DMS53 treated with DMSO at 0.1 percent for 48 hours (cell line): ENCODE data around the gene UBLCP1.
A peak's percentile ranks its signal among the peaks of the same experiment; 100 is the strongest.
"Not testable (repeated sequence)": the region's sequence is repeated elsewhere in the genome, so short reads cannot be mapped to it uniquely, and the experiment has no call there.

Experiments used
- DNase-seq: peaks from one replicate; lab custom pipeline; 2025; ENCODE audit not compliant: unreplicated experiment; lab: John Stamatoyannopoulos, UW

UBLCP1 gene

GRCh38 chr5:159249158-159249557 is 13.9 kb upstream of the UBLCP1 start:
- DNase-seq = no peak

GRCh38 chr5:159252195-159252594 is 10.9 kb upstream of the UBLCP1 start:
- no peak for DNase-seq

- DNase-seq = no peak
Observed at GRCh38 chr5:159257007-159257406, 6.1 kb upstream of the UBLCP1 start.

GRCh38 chr5:159257629-159258283 is 5.3 kb upstream of the UBLCP1 start:
- no peak for DNase-seq

DNA sequence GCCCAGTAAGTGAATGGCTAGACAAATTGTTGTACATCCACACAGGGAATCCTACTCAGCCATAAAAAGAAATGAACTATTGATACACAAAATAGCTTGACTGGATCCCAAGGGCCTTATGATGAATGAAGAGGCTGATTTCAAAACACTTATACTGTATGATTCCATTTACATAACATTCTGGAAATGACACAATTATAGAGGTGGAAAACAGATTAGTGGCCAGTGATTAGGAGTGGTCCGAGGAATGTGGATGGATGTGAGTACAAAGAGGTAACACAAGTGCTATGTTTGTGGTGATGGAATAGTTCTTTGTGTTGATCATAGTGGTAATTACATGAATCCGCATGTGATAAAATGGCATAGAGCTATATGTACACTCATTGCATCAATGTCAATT is 4.7 kb upstream of the UBLCP1 start:
- no peak for DNase-seq

DNA sequence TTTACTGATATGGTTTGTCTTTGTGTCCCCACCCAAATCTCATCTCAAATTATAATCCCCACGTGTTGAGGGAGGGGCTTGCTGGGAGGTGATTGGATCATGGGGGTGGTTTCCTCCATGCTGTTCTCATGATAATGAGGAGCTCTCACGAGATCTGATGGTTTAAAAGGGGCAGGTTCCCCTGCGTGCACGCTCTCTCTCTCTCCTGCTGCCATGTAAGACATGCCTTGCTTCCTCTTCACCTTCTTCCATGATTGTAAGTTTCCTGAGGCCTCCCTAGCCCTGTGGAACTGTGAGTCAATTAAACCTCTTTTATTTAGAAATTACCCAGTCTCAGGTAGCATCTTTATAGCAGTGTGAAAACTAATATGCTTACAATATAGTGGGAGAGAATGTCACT is 2.9 kb upstream of the UBLCP1 start:
- DNase-seq = not testable (repeated sequence)

- peak; percentile 36 for DNase-seq
Observed at GRCh38 chr5:159262472-159262858, 625 bp upstream of the UBLCP1 start.

DNA sequence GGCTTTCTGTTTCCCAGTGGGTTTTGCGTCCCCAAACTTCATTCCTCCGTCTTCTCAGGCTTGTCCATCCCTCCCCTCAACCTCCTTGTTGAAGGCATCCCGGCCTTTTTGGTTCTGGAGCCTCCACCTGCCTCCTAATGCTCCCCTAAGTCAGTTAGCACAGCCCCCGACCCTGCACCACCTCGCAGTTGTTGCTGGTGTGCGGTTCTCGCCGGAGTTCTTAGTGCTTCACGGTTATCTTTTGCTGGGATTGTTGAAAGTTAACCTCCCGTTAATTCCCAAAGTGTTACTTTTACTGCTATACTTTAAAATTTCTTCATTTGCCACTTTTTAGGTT is 447 bp downstream of the UBLCP1 start:
- DNase-seq = no peak

- DNase-seq = not testable (repeated sequence)
Observed at GRCh38 chr5:159266764-159267163, 3.7 kb downstream of the UBLCP1 start.

DNA sequence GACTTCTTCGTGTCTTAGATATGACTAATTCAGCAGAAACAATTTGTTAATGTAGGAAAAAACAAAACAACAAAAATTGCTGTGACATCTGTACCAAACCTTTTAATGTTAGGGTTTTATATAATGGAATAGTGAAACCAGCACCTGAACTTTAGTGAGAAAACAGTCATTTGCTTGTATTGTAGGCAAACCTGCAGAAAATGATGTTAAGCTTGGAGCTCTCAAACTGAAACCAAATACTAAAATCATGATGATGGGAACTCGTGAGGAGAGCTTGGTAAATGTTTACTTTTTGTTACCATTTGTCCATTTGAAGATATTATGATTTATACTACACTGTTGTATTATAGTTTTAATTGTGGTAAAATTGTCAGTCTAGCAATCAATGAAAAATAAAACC is 6.6 kb downstream of the UBLCP1 start:
- DNase-seq = no peak

DNA sequence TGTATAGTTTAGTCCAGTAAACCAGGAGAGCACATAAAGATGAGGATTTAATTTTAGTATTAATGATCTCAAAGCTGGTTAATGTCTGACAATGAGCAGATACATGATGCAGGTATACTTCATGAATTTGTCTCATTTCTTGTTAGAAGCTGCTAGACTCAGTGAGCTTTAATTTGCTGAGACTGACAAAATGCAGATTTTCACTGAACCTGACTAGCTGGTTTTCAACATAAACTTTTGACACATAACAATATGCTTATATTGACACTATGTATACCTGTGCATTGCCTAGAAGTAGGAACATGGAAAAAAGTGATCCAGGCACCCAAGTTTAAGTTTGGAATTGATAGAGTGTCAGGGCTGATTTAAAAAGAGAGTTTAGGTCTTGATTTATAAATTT is 10.8 kb downstream of the UBLCP1 start:
- DNase-seq = no peak

GRCh38 chr5:159274676-159275075 is 11.6 kb downstream of the UBLCP1 start:
- no peak for DNase-seq

DNA sequence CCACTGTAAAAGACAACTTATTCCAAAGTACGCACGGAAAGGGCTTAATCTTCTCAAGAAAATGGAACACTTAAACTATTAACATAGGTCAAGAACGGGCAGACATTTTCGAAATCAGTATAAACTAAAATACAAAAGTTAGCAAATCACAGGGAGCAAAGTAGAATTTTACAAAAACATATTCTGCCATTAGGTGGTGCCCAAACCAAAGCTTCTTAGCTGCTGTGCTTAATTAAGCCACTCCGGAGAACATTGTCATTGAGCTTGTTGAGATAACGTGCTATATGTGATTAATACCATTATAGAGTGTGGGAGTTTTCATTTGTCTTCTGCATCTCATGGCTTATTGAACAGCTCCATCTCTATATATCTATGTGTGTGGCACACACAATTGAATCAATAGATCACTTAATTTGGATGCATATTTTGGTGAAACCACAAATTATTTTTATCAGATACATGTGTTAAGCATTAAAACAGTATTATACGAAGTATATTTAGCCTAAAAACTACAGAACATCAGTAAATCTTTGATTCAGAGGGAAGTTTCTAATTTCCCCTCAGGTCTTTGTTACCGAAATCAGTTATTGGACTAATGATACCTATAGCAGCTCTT is 23.4 kb downstream of the UBLCP1 start:
- peak; percentile 12 for DNase-seq

GRCh38 chr5:159290741-159291140 is 27.7 kb downstream of the UBLCP1 start:
- DNase-seq = no peak

- no peak for DNase-seq
Observed at GRCh38 chr5:159294921-159295320, 31.8 kb downstream of the UBLCP1 start.

GRCh38 chr5:159297300-159297699 is 34.2 kb downstream of the UBLCP1 start:
- not testable (repeated sequence) for DNase-seq

DNA sequence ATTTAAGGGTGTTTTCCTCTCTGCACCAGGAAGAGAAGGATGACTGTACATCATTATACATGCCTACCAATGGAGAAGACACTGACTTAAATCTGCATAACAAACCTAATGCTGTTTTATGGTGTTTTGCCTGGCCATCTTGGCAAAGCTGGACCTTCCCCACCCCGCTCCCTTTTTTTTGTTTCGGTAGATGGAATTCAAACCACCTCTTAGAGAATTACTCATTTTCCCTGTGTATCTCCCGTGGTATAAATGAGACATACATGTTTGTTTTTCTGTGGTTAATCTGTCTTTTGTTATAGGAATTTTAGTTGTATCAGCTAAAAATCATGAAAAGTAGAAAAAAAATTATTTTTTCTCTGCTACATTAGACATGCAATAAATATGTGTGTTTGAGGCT is 38.4 kb downstream of the UBLCP1 start:
- DNase-seq = no peak

DNA sequence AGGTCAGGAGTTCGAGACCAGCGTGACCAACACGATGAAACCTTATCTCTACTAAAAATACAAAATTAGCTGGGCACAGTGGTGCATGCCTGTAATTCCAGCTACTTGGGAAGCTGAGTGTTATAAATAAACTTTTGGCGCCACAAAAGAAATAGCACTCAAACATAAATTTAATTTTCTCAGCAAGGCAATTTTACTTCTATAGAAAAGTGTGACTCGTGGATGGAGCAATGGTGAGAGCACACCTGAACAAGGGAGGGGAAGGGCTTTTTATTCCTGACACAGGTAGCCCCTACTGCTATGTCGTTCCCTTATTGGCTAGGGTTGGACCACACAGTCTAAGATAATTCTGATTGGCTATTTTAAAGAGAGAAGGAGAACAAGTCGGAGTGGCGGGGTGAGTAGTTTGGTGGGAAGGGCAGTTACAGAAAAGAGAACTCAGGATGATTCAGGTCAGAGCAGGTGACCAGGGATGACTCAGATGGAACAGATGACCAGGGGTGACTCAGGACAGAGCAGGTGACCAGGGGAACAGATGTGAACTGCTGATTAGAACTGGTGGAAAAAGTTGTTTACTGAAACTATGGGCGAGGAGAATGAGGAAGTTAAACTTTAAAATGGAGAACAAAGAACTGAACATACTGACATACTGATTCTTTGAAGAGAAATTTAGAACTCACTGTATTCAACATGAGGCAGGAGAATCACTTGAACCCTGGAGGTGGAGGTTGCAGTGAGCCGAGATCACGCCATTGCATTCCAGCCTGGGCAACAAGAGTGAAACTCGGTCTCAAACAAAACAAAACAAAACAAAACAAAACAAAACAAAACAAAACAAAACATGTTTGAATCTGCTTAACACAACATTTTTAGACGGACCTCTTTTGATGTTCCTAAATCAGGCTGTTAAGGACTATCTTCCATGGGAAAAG is 39.1 kb downstream of the UBLCP1 start:
- peak; percentile 33 for DNase-seq

DNA sequence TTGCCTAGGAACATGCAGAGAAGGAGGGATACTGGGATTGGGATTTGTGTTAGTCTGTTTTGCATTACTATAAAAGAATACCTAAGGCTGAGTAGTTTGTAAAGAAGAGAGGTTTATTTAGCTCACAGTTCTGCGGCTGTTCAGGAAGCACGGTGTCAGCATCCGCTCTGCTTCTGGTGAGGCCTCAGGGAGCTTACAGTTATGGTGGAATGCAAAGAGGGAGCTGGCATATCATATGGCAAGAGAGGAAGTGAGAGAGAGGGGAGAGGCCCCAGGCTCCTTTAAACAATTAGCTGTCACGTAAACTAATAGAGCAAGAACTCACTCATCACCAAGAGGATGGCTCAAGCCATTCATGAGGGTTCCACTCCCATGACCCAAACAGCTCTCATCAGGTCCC is 40.2 kb downstream of the UBLCP1 start:
- no peak for DNase-seq

DNA sequence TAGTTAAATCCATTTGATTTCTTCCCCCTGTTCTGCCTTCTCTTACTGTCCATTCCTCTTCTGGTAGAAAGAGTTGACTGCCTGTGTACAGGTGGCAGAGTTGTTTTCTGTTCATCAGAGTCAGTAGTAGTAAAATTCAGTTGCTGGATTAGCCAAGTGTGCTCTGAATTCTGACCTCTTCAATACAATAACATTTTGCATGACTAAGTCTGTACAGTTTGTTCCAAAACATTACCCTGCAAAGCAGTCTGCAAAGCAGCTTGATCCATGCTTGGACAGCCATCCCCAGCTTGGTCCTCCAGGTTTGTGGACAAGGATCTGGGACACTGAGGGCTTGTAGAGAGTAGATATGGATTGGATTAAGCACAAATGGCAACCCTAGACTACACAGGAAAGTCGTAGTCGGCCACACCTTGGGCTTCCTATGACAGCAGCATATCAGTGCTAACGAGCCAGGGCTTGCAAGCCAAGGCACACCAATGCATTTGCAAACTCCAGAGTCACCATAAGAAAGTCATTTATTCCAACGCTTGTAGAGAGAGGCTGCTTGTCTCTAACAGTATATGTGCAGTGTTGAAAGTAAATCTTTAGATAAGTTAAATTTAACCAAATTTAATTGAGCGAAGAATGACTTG is 42.0 kb downstream of the UBLCP1 start:
- no peak for DNase-seq

DNA sequence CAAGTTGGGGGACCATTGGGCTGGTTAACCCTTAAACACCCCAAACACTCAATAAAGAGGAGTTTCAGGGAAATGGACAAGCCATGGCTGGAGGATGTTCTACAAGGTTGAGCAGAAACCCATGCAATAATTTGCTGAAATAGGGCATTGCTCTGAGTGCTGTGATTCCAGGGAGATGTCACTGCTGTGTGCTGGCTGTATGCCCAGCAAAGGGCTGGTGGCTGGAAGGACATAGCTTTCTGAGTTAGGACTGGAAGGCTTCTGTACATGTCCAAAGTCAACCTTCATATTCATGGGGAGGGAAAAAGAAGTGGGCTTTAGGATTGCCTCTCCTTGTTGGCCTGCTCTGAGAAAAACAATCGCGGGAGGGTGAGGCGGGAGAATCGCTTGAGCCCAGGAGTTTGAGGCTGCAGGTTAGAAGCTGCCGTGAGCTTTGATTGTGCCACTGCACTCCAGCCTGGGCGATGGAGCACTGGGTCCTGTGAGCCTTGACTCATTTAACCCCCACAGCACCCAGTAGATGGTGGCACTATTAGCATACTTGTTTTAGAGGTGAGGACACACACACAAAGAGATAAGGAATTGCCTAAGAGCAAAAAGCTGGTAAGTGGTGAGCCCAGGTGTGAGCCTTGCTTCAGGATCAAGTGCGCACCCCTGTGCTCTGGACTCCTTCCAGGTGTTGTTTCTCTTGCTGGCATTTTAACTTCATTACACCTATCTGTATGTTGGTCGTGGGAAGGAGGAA is 46.8 kb downstream of the UBLCP1 start:
- DNase-seq = no peak
